ENCODE measurements around the gene OXCT1.

OXCT1 gene

GRCh38 chr5:41885286-41885685 is 15.1 kb upstream of the OXCT1 start:
- Histone ChIP-seq H3K4me3 (ENCODE audit: low read depth, low read length) (no peak overlapping the region), H3K9ac (ENCODE audit: low read depth, low read length) (no peak overlapping the region), H3K9me3 (ENCODE audit: control insufficient read depth, insufficient read depth, low read length) (no peaks in the 10 kb centered on the region), H3K27me3 (ENCODE audit: control insufficient read depth, insufficient read depth, low read length) (no peaks in the 10 kb centered on the region), H3K36me3 (ENCODE audit: control insufficient read depth, insufficient read depth, low read length) (no peaks in the 10 kb centered on the region), H3K4me1 (ENCODE audit: control insufficient read depth, insufficient read depth, low read length) (no peaks in the 10 kb centered on the region)

GRCh38 chr5:41883936-41884335 is 13.7 kb upstream of the OXCT1 start:
- H3K27me3 ChIP-seq (ENCODE audit: control insufficient read depth, insufficient read depth, low read length), result no peaks in the 10 kb centered on the region
- no peaks in the 10 kb centered on the region for H3K4me1 ChIP-seq (ENCODE audit: control insufficient read depth, insufficient read depth, low read length)
- H3K4me3 ChIP-seq (ENCODE audit: low read depth, low read length), result no peak overlapping the region
- no peak overlapping the region for H3K9ac ChIP-seq (ENCODE audit: low read depth, low read length)
- no peaks in the 10 kb centered on the region for H3K9me3 ChIP-seq (ENCODE audit: control insufficient read depth, insufficient read depth, low read length)
- H3K36me3 ChIP-seq (ENCODE audit: control insufficient read depth, insufficient read depth, low read length), result no peaks in the 10 kb centered on the region

GRCh38 chr5:41883243-41883642 is 13.0 kb upstream of the OXCT1 start:
- H3K36me3 ChIP-seq (ENCODE audit: control insufficient read depth, insufficient read depth, low read length), result no peaks in the 10 kb centered on the region

GRCh38 chr5:41882765-41883164 is 12.5 kb upstream of the OXCT1 start:
- Histone ChIP-seq H3K36me3 (ENCODE audit: control insufficient read depth, insufficient read depth, low read length) (no peaks in the 10 kb centered on the region), H3K4me3 (ENCODE audit: low read depth, low read length) (no peak overlapping the region), H3K27me3 (ENCODE audit: control insufficient read depth, insufficient read depth, low read length) (no peaks in the 10 kb centered on the region)

More at GRCh38 chr5:41883243-41883642, 13.0 kb upstream of the OXCT1 start:
- H3K4me1 ChIP-seq (ENCODE audit: control insufficient read depth, insufficient read depth, low read length), result no peaks in the 10 kb centered on the region
- no peaks in the 10 kb centered on the region for H3K27me3 ChIP-seq (ENCODE audit: control insufficient read depth, insufficient read depth, low read length)
- H3K9me3 ChIP-seq (ENCODE audit: control insufficient read depth, insufficient read depth, low read length), result no peaks in the 10 kb centered on the region
- no peak overlapping the region for H3K9ac ChIP-seq (ENCODE audit: low read depth, low read length)
- no peak overlapping the region for H3K4me3 ChIP-seq (ENCODE audit: low read depth, low read length)

GRCh38 chr5:41878643-41879478 is 8.6 kb upstream of the OXCT1 start:
- Histone ChIP-seq H3K4me3 (ENCODE audit: low read depth, low read length) (no peak overlapping the region), H3K36me3 (ENCODE audit: control insufficient read depth, insufficient read depth, low read length) (no peaks in the 10 kb centered on the region), H3K27me3 (ENCODE audit: control insufficient read depth, insufficient read depth, low read length) (no peaks in the 10 kb centered on the region), H3K9ac (ENCODE audit: low read depth, low read length) (no peak overlapping the region), H3K9me3 (ENCODE audit: control insufficient read depth, insufficient read depth, low read length) (no peaks in the 10 kb centered on the region), H3K4me1 (ENCODE audit: control insufficient read depth, insufficient read depth, low read length) (no peaks in the 10 kb centered on the region)

More at GRCh38 chr5:41882765-41883164, 12.5 kb upstream of the OXCT1 start:
- Histone ChIP-seq H3K4me1 (ENCODE audit: control insufficient read depth, insufficient read depth, low read length) (no peaks in the 10 kb centered on the region), H3K9ac (ENCODE audit: low read depth, low read length) (no peak overlapping the region), H3K9me3 (ENCODE audit: control insufficient read depth, insufficient read depth, low read length) (no peaks in the 10 kb centered on the region)

- Histone ChIP-seq H3K9ac (ENCODE audit: low read depth, low read length) (no peak overlapping the region), H3K9me3 (ENCODE audit: control insufficient read depth, insufficient read depth, low read length) (no peaks in the 10 kb centered on the region), H3K4me1 (ENCODE audit: control insufficient read depth, insufficient read depth, low read length) (no peaks in the 10 kb centered on the region), H3K4me3 (ENCODE audit: low read depth, low read length) (no peak overlapping the region), H3K36me3 (ENCODE audit: control insufficient read depth, insufficient read depth, low read length) (no peaks in the 10 kb centered on the region), H3K27me3 (ENCODE audit: control insufficient read depth, insufficient read depth, low read length) (no peaks in the 10 kb centered on the region)
Observed at GRCh38 chr5:41878173-41878572, 7.9 kb upstream of the OXCT1 start.

GRCh38 chr5:41877408-41877807 is 7.2 kb upstream of the OXCT1 start:
- Histone ChIP-seq H3K9ac (ENCODE audit: low read depth, low read length) (no peak overlapping the region), H3K27me3 (ENCODE audit: control insufficient read depth, insufficient read depth, low read length) (no peaks in the 10 kb centered on the region), H3K36me3 (ENCODE audit: control insufficient read depth, insufficient read depth, low read length) (no peaks in the 10 kb centered on the region), H3K4me3 (ENCODE audit: low read depth, low read length) (no peak overlapping the region), H3K9me3 (ENCODE audit: control insufficient read depth, insufficient read depth, low read length) (no peaks in the 10 kb centered on the region), H3K4me1 (ENCODE audit: control insufficient read depth, insufficient read depth, low read length) (no peaks in the 10 kb centered on the region)

GRCh38 chr5:41876678-41877077 is 6.5 kb upstream of the OXCT1 start:
- Histone ChIP-seq H3K4me3 (ENCODE audit: low read depth, low read length) (no peak overlapping the region), H3K36me3 (ENCODE audit: control insufficient read depth, insufficient read depth, low read length) (no peaks in the 10 kb centered on the region), H3K9ac (ENCODE audit: low read depth, low read length) (no peak overlapping the region), H3K27me3 (ENCODE audit: control insufficient read depth, insufficient read depth, low read length) (peaks cover 3% of the 10 kb centered on the region), H3K9me3 (ENCODE audit: control insufficient read depth, insufficient read depth, low read length) (no peaks in the 10 kb centered on the region), H3K4me1 (ENCODE audit: control insufficient read depth, insufficient read depth, low read length) (no peaks in the 10 kb centered on the region)

- Histone ChIP-seq H3K27me3 (ENCODE audit: control insufficient read depth, insufficient read depth, low read length) (peaks cover 15% of the 10 kb centered on the region), H3K36me3 (ENCODE audit: control insufficient read depth, insufficient read depth, low read length) (no peaks in the 10 kb centered on the region), H3K9ac (ENCODE audit: low read depth, low read length) (no peak overlapping the region), H3K9me3 (ENCODE audit: control insufficient read depth, insufficient read depth, low read length) (no peaks in the 10 kb centered on the region), H3K4me1 (ENCODE audit: control insufficient read depth, insufficient read depth, low read length) (peaks cover 4% of the 10 kb centered on the region), H3K4me3 (ENCODE audit: low read depth, low read length) (no peak overlapping the region)
Observed at GRCh38 chr5:41875121-41875520, 4.9 kb upstream of the OXCT1 start.

- Histone ChIP-seq H3K4me3 (ENCODE audit: low read depth, low read length) (no peak overlapping the region), H3K27me3 (ENCODE audit: control insufficient read depth, insufficient read depth, low read length) (peaks cover 15% of the 10 kb centered on the region), H3K36me3 (ENCODE audit: control insufficient read depth, insufficient read depth, low read length) (no peaks in the 10 kb centered on the region), H3K9me3 (ENCODE audit: control insufficient read depth, insufficient read depth, low read length) (no peaks in the 10 kb centered on the region), H3K9ac (ENCODE audit: low read depth, low read length) (no peak overlapping the region), H3K4me1 (ENCODE audit: control insufficient read depth, insufficient read depth, low read length) (peaks cover 4% of the 10 kb centered on the region)
Observed at GRCh38 chr5:41874512-41875060, 4.4 kb upstream of the OXCT1 start.

- H3K27me3 ChIP-seq (ENCODE audit: control insufficient read depth, insufficient read depth, low read length), result peaks cover 24% of the 10 kb centered on the region
- H3K4me1 ChIP-seq (ENCODE audit: control insufficient read depth, insufficient read depth, low read length), result peaks cover 4% of the 10 kb centered on the region
- H3K36me3 ChIP-seq (ENCODE audit: control insufficient read depth, insufficient read depth, low read length), result no peaks in the 10 kb centered on the region
- no peak overlapping the region for H3K4me3 ChIP-seq (ENCODE audit: low read depth, low read length)
- no peaks in the 10 kb centered on the region for H3K9me3 ChIP-seq (ENCODE audit: control insufficient read depth, insufficient read depth, low read length)
- no peak overlapping the region for H3K9ac ChIP-seq (ENCODE audit: low read depth, low read length)
Observed at GRCh38 chr5:41871852-41872251, 1.6 kb upstream of the OXCT1 start.

GRCh38 chr5:41870627-41871048 is 413 bp upstream of the OXCT1 start:
- Histone ChIP-seq H3K36me3 (ENCODE audit: control insufficient read depth, insufficient read depth, low read length) (no peaks in the 10 kb centered on the region), H3K27me3 (ENCODE audit: control insufficient read depth, insufficient read depth, low read length) (peaks cover 24% of the 10 kb centered on the region), H3K9me3 (ENCODE audit: control insufficient read depth, insufficient read depth, low read length) (no peaks in the 10 kb centered on the region), H3K4me1 (ENCODE audit: control insufficient read depth, insufficient read depth, low read length) (peaks cover 4% of the 10 kb centered on the region), H3K9ac (ENCODE audit: low read depth, low read length) (no peak overlapping the region), H3K4me3 (ENCODE audit: low read depth, low read length) (peak overlapping the region; percentile 91)
